ENCODE measurements around the gene IL22RA1. TPM values are rescaled to one million over a fixed set of nuclear protein-coding genes. Genes with fewer than 3 reads are reported as not detected.

The IL22RA1 gene
- total and polyA plus RNA-seq, 10 of the 15 experiments (the other 5 are each of a cell fraction or from before 2014, with no cell fraction given) = not detected

- TF ChIP-seq WRNIP1 (IDR thresholded peaks at IDR 0.05; ENCODE audit: borderline replicate concordance, low read depth, low read length) = no peak
- no peak for TF ChIP-seq NFIC (IDR thresholded peaks at IDR 0.05; ENCODE audit: low read depth, low read length)
- no peak for TF ChIP-seq IKZF2 (IDR thresholded peaks at IDR 0.05)
- TF ChIP-seq POLR2AphosphoS2 (IDR thresholded peaks at IDR 0.05; ENCODE audit: low read depth, low read length) = no peak
Observed at GRCh38 chr1:24110642-24111261, 32.2 kb downstream of the IL22RA1 start (continued).

GRCh38 chr1:24109686-24110475 is 33.1 kb downstream of the IL22RA1 start:
- DNase-seq (ENCODE audit: low read depth, low spot score) (no peak), FAIRE-seq (no peak), ATAC-seq (no peak)
- in situ Hi-C loops (cut with MboI) = no loop called here
- Histone ChIP-seq H3K4me1 (ENCODE audit: control insufficient read depth, insufficient read depth, low read length) (no peaks in the 10 kb centered on the region), H3K4me2 (ENCODE audit: control insufficient read depth, insufficient read depth) (no peak overlapping the region), H3K4me3 (no peak overlapping the region), H3K36me3 (ENCODE audit: control insufficient read depth in 2 of 2, insufficient read depth in 2 of 2, low read length in 1 of 2) (no peaks in the 10 kb centered on the region), H3K27me3 (replicated peaks in 1 of 2; ENCODE audit: control insufficient read depth in 2 of 2, insufficient read depth in 2 of 2, low read length in 1 of 2) (no peaks in the 10 kb centered on the region; a peak in 3 of 4 replicates), H3K9me3 (replicated peaks; ENCODE audit: control insufficient read depth, insufficient read depth, low read length) (no peaks in the 10 kb centered on the region), H3K9ac (ENCODE audit: control insufficient read depth, insufficient read depth, low read length) (no peak overlapping the region), H3K79me2 (ENCODE audit: control insufficient read depth, insufficient read depth, low read length) (no peaks in the 10 kb centered on the region), H3K27ac (ENCODE audit: control insufficient read depth, insufficient read depth) (no peak overlapping the region), H2AFZ (ENCODE audit: control insufficient read depth, low read depth, low read length) (no peak overlapping the region), H4K20me1 (ENCODE audit: control insufficient read depth, insufficient read depth) (no peaks in the 10 kb centered on the region)
- CTCF ChIA-PET = interaction anchor here (0.6 kb wide), 1 partner anchor 167 kb away, joined by 3 read pairs; no protein-coding TSS in a partner anchor
- SMC1A ChIA-PET (ENCODE audit: uncharacterized antibody, unreplicated experiment) = no interaction called here
- RAD21 ChIA-PET (ENCODE audit: unreplicated experiment) = no interaction called here
- TF ChIP-seq, protein P1, sequence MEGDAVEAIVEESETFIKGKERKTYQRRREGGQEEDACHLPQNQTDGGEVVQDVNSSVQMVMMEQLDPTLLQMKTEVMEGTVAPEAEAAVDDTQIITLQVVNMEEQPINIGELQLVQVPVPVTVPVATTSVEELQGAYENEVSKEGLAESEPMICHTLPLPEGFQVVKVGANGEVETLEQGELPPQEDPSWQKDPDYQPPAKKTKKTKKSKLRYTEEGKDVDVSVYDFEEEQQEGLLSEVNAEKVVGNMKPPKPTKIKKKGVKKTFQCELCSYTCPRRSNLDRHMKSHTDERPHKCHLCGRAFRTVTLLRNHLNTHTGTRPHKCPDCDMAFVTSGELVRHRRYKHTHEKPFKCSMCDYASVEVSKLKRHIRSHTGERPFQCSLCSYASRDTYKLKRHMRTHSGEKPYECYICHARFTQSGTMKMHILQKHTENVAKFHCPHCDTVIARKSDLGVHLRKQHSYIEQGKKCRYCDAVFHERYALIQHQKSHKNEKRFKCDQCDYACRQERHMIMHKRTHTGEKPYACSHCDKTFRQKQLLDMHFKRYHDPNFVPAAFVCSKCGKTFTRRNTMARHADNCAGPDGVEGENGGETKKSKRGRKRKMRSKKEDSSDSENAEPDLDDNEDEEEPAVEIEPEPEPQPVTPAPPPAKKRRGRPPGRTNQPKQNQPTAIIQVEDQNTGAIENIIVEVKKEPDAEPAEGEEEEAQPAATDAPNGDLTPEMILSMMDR (IDR thresholded peaks at IDR 0.05 in 2 of 3, conservative IDR thresholded peaks at IDR 0.05 in 1 of 3; ENCODE audit: control insufficient read depth in 2 of 3, extremely low read depth in 1 of 3, insufficient read depth in 1 of 3, low read depth in 3 of 3, low read length in 3 of 3) = no peak
- TF ChIP-seq POU2F2 (IDR thresholded peaks at IDR 0.05; ENCODE audit: borderline replicate concordance, low read depth, low read length) = no peak
- no peak for TF ChIP-seq RB1 (IDR thresholded peaks at IDR 0.05; ENCODE audit: borderline replicate concordance)
- no TSS peak for BruUV-seq (replicated peaks)
- WGBS (ENCODE audit: insufficient coverage, insufficient replicate concordance, low lambda C conversion rate, missing lambda C conversion rate) = 28% methylated on average over 15 of the region's 15 CpGs
- intact Hi-C loops (cut with micrococcal nuclease; ENCODE audit: unreplicated experiment) = no loop called here
- POLR2A ChIA-PET = no interaction called here
